ENCODE measurements around the gene GAB2. TPM values are rescaled to one million over a fixed set of nuclear protein-coding genes. Genes with fewer than 3 reads are reported as not detected.
"Not testable (repeated sequence)": the region's sequence is repeated elsewhere in the genome, so short reads cannot be mapped to it uniquely, and the experiment has no call there.

Gene GAB2
- total and polyA plus RNA-seq, 7 experiments from 2014 or later, result 0.17 to 42.6 (median 3.5) TPM

DNA sequence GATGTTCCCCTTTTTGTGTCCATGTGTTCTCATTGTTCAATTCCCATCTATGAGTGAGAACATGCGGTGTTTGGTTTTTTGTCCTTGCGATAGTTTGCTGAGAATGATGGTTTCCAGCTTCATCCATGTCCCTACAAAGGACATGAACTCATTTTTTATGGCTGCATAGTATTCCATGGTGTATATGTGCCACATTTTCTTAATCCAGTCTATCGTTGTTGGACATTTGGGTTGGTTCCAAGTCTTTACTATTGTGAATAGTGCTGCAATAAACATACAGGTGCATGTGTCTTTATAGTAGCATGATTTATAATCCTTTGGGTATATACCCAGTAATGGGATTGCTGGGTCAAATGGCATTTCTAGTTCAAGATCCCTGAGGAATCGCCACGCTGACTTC lies 123.5 kb downstream of the GAB2 start:
- H3K27ac ChIP-seq (ENCODE audit: low read depth, low read length); CTCF ChIA-PET; H3K4me3 Mint-ChIP-seq; ATAC-seq; H3K4me1 ChIP-seq (ENCODE audit: control insufficient read depth in 2 of 2, insufficient read depth in 2 of 2, low read length in 2 of 2); H3K36me3 ChIP-seq (ENCODE audit: control insufficient read depth in 2 of 3, insufficient read depth in 3 of 3, low read length in 3 of 3); H3K4me3 ChIP-seq (ENCODE audit: low read length); H3K27me3 Mint-ChIP-seq; H3K27me3 ChIP-seq (ENCODE audit: control insufficient read depth in 2 of 2, insufficient read depth in 2 of 2, low read length in 2 of 2); H3K9me3 ChIP-seq (ENCODE audit: control insufficient read depth in 2 of 3, low read length in 3 of 3); DNase-seq; POLR2A ChIA-PET: not testable (repeated sequence)
- intact Hi-C loops (cut with micrococcal nuclease), result loop anchor here in 1 of 2 donors (5.0 kb wide), 3 partner anchors 107 to 268 kb away; partner anchors contain the start of genes KCTD21 and USP35
- Mint-ChIP-seq H3K27ac (peak overlapping the region in 1 of 9 donors; percentile 60), H3K4me1 (peaks cover 18 to 63% (median 32%) of the 10 kb centered on the region in 7 donors), H3K36me3 (peaks cover 0 to 68% (median 0%) of the 10 kb centered on the region in 5 donors), H3K9me3 (peaks cover 0 to 42% (median 0%) of the 10 kb centered on the region in 11 donors)

DNA sequence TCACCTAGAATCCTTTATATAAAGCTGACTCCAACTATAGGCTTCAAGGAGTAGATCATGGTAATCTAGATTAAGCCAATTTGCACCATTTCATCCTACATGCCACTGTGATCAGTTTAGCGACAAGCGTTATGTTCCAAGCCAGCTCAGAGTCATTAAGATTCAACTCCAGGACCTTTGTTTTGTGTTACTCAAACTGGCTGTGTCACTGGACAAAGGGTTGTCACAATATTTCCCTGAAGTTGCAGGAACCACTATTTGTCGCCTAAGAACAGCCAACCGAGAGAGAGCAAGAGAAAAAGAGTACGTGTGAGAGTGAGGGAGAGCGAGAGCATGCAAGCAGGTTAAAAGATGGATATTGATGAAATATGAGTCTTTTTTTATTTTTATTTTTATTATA lies 124.1 kb downstream of the GAB2 start:
- peak overlapping the region in 1 of 9 donors; percentile 90 for H3K27ac Mint-ChIP-seq
- H3K9me3 Mint-ChIP-seq, result peaks cover 0 to 41% (median 0%) of the 10 kb centered on the region in 11 donors
- Histone ChIP-seq H3K27me3 (ENCODE audit: control insufficient read depth in 2 of 2, insufficient read depth in 2 of 2, low read length in 2 of 2) (no peaks in the 10 kb centered on the region), H3K27ac (ENCODE audit: low read depth, low read length) (no peak overlapping the region), H3K9me3 (ENCODE audit: control insufficient read depth in 2 of 3, low read length in 3 of 3) (no peaks in the 10 kb centered on the region), H3K4me1 (ENCODE audit: control insufficient read depth in 2 of 2, insufficient read depth in 2 of 2, low read length in 2 of 2) (peaks cover 0 to 5% of the 10 kb centered on the region in 2 donors), H3K4me3 (ENCODE audit: low read length) (no peak overlapping the region), H3K36me3 (ENCODE audit: control insufficient read depth in 2 of 3, insufficient read depth in 3 of 3, low read length in 3 of 3) (no peaks in the 10 kb centered on the region)
- POLR2A ChIA-PET, result no interaction called here
- ATAC-seq (no peak), DNase-seq (no peak)
- CTCF ChIA-PET, result no interaction called here
- no peak overlapping the region for H3K4me3 Mint-ChIP-seq
- peaks cover 0 to 68% (median 0%) of the 10 kb centered on the region in 5 donors for H3K36me3 Mint-ChIP-seq
- intact Hi-C loops (cut with micrococcal nuclease), result loop anchor here in 1 of 2 donors (2.0 to 5.0 kb wide), 6 partner anchors 47 to 269 kb away; partner anchors contain the start of genes GAB2, KCTD21 and USP35
- H3K4me1 Mint-ChIP-seq, result peaks cover 18 to 63% (median 32%) of the 10 kb centered on the region in 7 donors
- H3K27me3 Mint-ChIP-seq, result no peaks in the 10 kb centered on the region

DNA sequence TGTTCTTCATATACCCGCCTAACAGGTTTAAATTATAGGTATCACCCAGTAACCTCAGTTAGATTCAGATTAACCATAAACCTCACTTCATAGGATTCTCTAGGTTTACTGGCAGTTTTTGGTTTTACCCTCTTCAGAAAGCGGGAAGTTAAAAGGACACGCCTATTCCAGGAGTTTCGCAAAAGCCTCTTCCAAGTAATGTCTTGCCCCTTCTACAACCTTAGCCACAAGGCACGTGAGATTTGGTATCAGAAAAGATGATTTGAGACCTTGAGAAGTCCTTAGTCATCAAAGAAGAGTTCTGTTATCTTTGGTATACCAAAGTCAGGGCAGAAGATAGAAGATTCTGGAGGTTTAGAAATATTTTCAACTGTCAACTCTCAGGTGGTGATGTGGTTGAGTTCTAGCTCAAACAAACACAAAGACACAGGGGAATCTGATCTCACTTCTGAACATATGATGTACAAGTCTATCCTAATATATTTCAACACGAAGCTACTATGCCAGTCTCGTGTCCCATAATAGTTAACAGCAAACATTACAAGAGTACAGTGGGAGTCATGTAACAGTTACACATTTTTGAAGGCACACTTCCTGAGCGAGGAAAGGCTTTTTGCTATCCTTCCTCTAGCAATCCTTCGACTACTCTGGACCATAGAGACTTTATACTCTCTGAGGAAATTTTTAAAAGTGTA lies 125.4 kb downstream of the GAB2 start:
- Mint-ChIP-seq H3K9me3 (peaks cover 0 to 36% (median 0%) of the 10 kb centered on the region in 11 donors), H3K27ac (peak overlapping the region; percentile 10 to 91 (median 38)), H3K27me3 (no peaks in the 10 kb centered on the region), H3K36me3 (peaks cover 0 to 65% (median 0%) of the 10 kb centered on the region in 5 donors), H3K4me1 (peaks cover 18 to 56% (median 32%) of the 10 kb centered on the region in 7 donors), H3K4me3 (peak overlapping the region in 7 of 10 donors; percentile 2 to 79 (median 9))
- intact Hi-C loops (cut with micrococcal nuclease), result loop anchor here in 1 of 2 donors (1.0 to 5.0 kb wide), 8 partner anchors 33 to 270 kb away; partner anchors contain the start of genes GAB2, KCTD21 and USP35
- Histone ChIP-seq H3K27me3 (ENCODE audit: control insufficient read depth in 2 of 2, insufficient read depth in 2 of 2, low read length in 2 of 2) (no peaks in the 10 kb centered on the region), H3K4me1 (ENCODE audit: control insufficient read depth in 2 of 2, insufficient read depth in 2 of 2, low read length in 2 of 2) (peaks cover 0 to 5% of the 10 kb centered on the region in 2 donors), H3K27ac (ENCODE audit: low read depth, low read length) (no peak overlapping the region), H3K36me3 (ENCODE audit: control insufficient read depth in 2 of 3, insufficient read depth in 3 of 3, low read length in 3 of 3) (no peaks in the 10 kb centered on the region), H3K4me3 (ENCODE audit: low read length) (no peak overlapping the region), H3K9me3 (ENCODE audit: control insufficient read depth in 2 of 3, low read length in 3 of 3) (no peaks in the 10 kb centered on the region)
- ATAC-seq (peak; percentile 68), DNase-seq (peak in 4 of 9 donors; percentile 4 to 39 (median 13))
- ChIA-PET POLR2A (interaction anchor here (0.6 kb wide), 1 partner anchor 150 kb away, joined by 3 read pairs; no protein-coding TSS in a partner anchor), CTCF (no interaction called here)

DNA sequence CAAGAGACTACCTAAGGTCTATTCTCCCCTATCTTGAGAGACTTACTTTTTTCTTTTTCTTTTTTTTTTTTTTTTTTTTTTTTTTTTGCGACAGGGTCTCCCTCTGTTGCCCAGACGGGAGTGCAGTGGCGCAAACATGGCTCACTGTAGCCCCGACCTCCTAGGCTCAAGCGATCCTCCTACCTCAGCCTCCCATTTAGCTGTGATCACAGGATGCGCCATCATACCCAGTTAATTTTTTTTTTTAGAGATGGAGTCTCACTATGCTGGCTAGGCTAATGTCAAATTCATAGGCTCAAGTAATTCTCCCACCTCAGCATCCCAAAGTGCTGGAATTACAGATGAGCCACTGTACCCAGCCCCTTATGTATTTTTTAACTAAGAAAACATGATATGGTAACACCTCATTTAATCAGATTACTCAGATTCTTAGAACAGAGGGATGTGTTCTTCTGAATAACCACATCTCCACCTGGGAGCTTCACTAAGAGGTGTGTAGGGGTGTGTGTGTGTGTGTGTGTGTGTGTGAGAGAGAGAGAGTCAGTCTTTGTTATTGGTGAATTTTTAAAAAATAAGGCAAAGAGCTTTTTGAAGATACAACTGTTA lies 126.0 kb downstream of the GAB2 start:
- no peaks in the 10 kb centered on the region for H3K27me3 ChIP-seq (ENCODE audit: control insufficient read depth in 2 of 2, insufficient read depth in 2 of 2, low read length in 2 of 2)
- intact Hi-C loops (cut with micrococcal nuclease), result loop anchor here in 1 of 2 donors (1.0 to 5.0 kb wide), 8 partner anchors 34 to 271 kb away; partner anchors contain the start of genes GAB2, KCTD21 and USP35
- H3K4me1 Mint-ChIP-seq, result peaks cover 18 to 56% (median 32%) of the 10 kb centered on the region in 7 donors
- ChIA-PET CTCF (interaction anchor here (0.6 kb wide), 1 partner anchor 173 kb away, joined by 3 read pairs; no protein-coding TSS in a partner anchor), POLR2A (no interaction called here)
- no peaks in the 10 kb centered on the region for H3K9me3 ChIP-seq (ENCODE audit: control insufficient read depth in 2 of 3, low read length in 3 of 3)
- peak in 1 of 9 donors; percentile 12 for DNase-seq
- peaks cover 0 to 5% of the 10 kb centered on the region in 2 donors for H3K4me1 ChIP-seq (ENCODE audit: control insufficient read depth in 2 of 2, insufficient read depth in 2 of 2, low read length in 2 of 2)
- H3K36me3 ChIP-seq (ENCODE audit: control insufficient read depth in 2 of 3, insufficient read depth in 3 of 3, low read length in 3 of 3), result no peaks in the 10 kb centered on the region
- H3K4me3 ChIP-seq (ENCODE audit: low read length), result no peak overlapping the region
- peaks cover 0 to 62% (median 0%) of the 10 kb centered on the region in 5 donors for H3K36me3 Mint-ChIP-seq
- peaks cover 0 to 35% (median 0%) of the 10 kb centered on the region in 11 donors for H3K9me3 Mint-ChIP-seq
- H3K4me3 Mint-ChIP-seq, result peak overlapping the region in 6 of 10 donors; percentile 4 to 79 (median 18)
- peak overlapping the region; percentile 9 to 91 (median 37) for H3K27ac Mint-ChIP-seq
- no peaks in the 10 kb centered on the region for H3K27me3 Mint-ChIP-seq
- peak; percentile 25 for ATAC-seq
- H3K27ac ChIP-seq (ENCODE audit: low read depth, low read length), result no peak overlapping the region

DNA sequence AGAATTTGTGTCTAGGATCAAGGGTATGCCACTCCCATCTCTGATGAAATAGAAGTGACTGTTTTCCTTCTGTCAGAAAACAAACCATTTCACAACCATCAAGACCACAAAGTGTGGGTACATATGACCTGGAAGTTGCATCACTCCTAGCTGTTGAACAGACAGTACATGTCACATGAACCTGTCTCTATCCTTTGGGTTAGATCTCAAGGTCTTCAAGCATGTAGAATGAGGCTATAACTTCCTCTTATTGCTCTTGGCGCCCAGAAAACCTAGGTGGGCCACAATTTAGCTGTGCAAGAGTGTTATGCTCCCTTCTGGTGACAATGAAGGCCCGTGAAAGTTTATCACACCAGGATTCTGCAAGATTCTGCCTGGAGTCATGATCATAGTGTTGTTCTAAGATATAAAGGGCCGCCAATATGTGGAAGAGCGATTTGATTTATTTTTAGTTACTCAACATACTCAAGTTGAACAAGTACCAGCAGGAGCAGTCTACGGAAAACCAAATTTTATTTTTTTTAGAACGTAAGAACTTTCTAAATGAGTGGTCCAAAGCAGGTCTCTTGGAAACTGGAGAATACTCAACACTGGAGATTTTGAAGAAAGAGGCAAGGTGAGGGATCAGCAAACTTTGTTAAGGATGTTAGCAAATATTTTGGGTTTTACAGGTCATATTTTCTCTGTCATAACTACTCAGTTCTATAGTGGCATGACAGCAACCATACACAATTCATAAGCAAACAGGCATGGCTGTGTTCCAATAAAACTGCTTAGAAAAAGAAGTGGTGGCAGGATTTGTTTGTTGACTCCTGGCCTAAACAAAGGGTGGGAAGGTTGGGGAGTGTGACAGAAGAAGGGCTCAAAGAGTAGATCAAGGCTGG lies 127.1 kb downstream of the GAB2 start:
- no peaks in the 10 kb centered on the region for H3K36me3 ChIP-seq (ENCODE audit: control insufficient read depth in 2 of 3, insufficient read depth in 3 of 3, low read length in 3 of 3)
- POLR2A ChIA-PET, result no interaction called here
- H3K27me3 ChIP-seq (ENCODE audit: control insufficient read depth in 2 of 2, insufficient read depth in 2 of 2, low read length in 2 of 2), result no peaks in the 10 kb centered on the region
- peaks cover 0 to 5% of the 10 kb centered on the region in 2 donors for H3K4me1 ChIP-seq (ENCODE audit: control insufficient read depth in 2 of 2, insufficient read depth in 2 of 2, low read length in 2 of 2)
- intact Hi-C loops (cut with micrococcal nuclease), result loop anchor here in 1 of 2 donors (5.0 kb wide), 3 partner anchors 103 to 272 kb away; partner anchors contain the start of genes KCTD21 and USP35
- H3K4me3 Mint-ChIP-seq, result peak overlapping the region in 4 of 10 donors; percentile 2 to 68 (median 35)
- peak; percentile 80 for ATAC-seq
- peaks cover 18 to 58% (median 32%) of the 10 kb centered on the region in 7 donors for H3K4me1 Mint-ChIP-seq
- no peaks in the 10 kb centered on the region for H3K27me3 Mint-ChIP-seq
- H3K9me3 ChIP-seq (ENCODE audit: control insufficient read depth in 2 of 3, low read length in 3 of 3), result no peaks in the 10 kb centered on the region
- no peak overlapping the region for H3K4me3 ChIP-seq (ENCODE audit: low read length)
- no peak overlapping the region for H3K27ac ChIP-seq (ENCODE audit: low read depth, low read length)
- H3K9me3 Mint-ChIP-seq, result peaks cover 0 to 30% (median 0%) of the 10 kb centered on the region in 11 donors
- DNase-seq, result peak in 2 of 9 donors; percentile 28 to 30
- peaks cover 0 to 61% (median 0%) of the 10 kb centered on the region in 5 donors for H3K36me3 Mint-ChIP-seq
- CTCF ChIA-PET, result interaction anchor here (0.6 kb wide), 1 partner anchor 172 kb away, joined by 3 read pairs; no protein-coding TSS in a partner anchor
- H3K27ac Mint-ChIP-seq, result peak overlapping the region in 4 of 9 donors; percentile 15 to 95 (median 32)
